ENCODE data around the gene SLC12A8.

SLC12A8 gene

DNA sequence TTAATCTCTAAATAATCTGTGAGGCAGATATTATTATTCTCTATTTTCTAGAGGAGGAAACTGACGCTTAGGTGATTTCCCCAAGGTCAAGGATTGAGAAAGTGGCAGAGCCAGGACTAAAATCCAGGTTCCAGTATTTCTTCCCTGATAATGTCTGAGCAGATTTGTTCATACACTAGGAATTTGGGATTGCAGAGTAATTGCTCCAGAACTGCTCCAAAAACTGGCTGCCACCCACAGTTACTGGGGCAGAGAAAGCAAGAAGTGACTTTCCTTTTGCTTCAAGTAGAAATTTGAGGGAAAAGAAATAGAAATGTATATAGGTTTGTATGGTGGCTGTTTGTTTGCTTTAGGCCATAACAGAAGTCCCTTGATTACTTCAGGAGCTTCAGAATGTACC, 60.6 kb downstream of the SLC12A8 start:
- no peak for DNase-seq

DNA sequence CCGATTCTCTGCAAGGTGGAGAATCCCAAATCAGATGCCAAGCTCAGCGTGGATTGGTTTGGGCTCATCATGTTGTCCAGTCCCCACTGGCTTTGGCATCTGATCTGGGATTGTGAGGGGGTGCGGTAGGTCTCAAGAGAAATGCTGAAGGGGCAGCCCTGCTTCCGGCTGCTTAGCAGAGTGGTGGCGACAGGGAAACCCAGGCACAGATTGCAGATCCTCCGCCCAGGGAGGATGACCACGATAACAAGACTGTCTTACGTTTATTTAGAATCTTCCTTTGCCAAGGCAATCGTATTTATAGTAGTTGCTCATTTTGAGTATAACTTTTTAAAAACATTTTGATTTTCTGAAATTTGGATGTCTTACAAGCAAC, 61.1 kb downstream of the SLC12A8 start:
- DNase-seq: no peak

DNA sequence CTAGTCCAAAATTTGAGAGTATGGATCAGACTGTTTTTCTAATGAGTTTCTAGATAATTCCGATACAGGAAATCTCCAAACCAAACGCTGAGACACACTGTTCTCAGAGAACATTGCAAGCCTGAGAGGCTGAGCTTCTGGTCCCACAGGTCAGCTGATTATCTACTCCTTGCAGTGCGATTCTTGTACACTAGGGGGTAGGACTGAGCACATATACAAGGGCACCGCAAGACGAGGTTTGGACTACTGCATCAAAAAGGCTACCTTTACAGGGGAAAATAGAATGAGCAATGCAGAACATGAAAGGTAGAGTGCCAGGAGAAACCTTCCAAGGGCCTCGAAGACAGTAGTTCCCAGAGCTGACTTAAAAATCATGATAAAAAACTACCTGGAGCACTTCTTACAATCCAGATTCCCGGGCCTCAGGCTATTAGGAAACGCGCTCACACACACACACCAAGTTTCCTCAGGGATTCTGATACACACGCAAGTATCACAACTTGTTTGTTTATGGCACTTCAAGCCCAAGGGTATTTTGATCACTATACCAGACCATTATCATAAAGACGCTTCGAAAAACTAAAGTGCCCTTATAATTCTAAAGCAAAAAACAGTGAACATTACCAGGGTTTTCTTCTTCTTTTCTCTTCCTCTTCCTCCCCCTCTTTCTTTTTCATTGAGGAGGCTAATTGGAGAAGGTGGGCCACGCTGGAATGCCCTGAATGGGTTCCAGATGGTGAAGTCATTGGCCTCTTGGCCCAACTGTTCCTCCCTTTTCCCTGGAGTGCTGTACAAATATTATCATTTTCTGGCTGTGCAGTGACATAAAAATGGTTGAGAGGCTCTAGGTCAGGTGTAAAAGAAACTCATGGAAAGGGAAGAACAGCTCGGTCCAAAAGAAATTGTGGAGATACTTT, 61.8 kb downstream of the SLC12A8 start:
- no peak for DNase-seq

DNA sequence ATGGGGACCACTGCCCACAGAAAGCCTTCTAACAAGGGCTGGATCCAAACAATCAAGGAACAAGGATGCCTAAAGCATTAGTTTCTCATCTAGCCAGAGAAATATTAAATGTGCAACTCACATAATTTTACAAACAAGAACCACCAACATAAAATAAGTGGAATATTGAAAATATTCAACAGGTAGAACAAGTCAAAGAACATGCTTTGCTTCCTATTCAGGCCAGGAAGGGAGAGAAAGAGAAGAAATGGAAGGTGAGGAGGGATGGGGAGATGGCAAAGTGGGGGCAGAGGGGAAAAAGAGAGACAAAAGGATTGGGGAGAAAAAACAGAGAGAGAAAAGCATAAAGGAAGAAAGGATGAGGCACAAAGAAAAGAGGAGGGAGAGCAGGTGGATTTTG, 63.1 kb downstream of the SLC12A8 start:
- DNase-seq: no peak

DNA sequence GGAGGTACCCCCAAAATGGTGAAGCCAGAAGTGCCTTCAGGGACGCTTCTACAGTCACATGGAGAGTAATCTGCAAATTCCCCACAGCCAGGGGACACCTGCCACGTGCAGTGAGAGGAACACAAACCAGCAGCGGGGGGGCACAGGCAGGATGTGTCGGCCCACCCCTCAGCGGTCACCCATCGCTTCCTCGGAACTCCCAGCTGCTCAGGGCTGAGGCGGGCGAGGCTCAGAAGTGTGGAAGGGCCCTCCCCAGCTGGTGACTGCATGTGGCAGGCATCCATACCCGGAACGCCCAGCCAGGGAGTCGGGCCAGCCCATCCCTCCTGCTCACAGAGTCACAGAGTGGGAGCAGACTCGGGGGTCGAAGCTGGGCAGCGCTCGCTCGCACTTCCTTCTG, 63.7 kb downstream of the SLC12A8 start:
- DNase-seq: no peak

DNA sequence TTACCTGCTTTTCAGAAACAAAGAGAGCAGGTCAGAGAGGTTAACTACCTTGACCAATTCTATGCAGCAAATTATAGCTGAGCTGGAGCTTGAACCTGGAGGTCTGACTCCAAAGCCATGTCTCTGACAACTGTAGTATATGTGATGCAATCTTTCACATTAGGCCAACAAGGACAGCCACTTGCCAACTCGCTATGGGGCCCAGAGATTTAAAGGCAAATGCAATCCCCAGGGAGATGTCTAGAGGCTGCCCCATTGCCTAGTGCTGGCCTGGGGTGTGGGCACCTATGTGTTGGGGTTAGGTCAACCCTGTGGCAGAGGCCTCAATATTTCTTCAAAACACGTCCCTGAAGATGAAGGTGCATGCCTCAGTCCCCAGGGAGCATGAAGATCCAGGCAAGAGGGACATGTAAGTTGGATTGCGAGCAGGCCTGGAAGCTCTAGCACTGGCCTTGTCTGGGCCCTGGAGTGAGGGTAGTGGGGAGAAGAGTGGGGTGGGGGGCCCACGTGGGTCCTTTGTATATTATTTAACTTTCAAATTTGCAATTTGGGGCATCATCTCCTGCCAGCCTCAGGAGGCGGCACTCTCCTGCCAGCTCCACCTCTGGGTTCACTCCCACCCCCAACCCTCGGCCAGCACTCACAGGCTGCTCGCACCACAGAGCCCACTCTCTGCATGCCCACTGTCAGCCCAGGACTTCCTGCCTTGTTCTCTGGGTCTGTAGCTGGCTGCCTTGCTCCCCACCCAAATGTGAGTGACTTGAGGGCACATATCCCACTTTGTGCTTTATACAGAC, 64.3 kb downstream of the SLC12A8 start:
- no peak for DNase-seq

DNA sequence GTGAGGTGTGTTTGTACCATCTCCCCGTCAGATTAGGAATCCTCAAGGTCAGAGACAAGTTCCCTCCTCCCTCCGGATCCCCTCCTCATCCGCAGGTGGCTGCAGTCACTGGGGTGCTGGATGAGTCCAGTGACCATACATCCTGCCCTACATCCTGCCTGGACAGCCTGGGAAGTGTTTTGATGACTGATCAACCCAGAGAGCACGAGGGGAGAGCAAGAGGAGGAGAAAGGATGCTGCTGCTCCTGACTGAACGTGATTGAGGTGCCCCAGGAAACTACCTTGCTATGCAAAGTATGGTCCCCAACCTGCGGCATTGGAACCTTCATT, 65.1 kb downstream of the SLC12A8 start:
- no peak for DNase-seq

DNA sequence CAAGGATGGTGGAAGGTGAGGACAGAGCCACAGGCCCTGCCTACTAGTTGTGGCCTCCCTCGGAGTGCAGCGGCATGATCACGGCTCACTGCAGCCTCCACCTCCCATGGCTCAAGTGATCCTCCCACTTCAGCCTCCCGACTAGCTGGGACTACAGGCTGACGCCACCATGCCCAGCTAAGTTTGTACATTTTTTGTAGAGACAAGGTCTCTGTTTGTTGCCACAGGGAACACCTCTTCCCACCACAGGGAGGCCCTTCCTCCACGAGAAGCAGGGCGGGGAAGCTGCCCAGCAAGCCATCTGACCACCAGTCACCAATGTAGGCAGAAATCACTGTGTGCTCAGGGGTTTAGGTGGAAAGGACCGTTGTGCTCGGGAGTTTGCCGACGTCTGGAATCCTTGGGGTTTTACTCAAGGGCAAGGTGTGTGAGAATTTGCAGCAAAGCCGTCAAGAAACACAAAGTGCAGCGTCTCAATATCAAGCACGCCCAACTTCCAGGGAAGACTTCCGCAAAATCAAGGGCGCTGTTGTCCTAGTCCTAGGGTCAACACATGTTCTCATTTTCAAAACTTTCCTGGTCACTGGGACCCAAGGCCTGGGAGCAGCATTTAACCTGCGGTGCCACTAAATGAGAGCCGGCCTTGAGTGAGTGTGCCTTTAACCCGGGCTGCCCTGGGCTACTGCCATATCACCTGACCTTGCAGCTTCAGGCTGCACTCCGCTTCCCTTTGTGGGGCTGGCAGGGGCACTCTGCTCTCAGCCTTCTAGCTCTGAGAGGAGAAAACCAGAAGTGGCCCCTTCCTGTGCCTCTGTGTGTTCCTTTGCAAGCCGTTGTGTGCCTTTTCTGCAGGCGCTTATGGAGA, 65.7 kb downstream of the SLC12A8 start:
- DNase-seq: no peak

DNA sequence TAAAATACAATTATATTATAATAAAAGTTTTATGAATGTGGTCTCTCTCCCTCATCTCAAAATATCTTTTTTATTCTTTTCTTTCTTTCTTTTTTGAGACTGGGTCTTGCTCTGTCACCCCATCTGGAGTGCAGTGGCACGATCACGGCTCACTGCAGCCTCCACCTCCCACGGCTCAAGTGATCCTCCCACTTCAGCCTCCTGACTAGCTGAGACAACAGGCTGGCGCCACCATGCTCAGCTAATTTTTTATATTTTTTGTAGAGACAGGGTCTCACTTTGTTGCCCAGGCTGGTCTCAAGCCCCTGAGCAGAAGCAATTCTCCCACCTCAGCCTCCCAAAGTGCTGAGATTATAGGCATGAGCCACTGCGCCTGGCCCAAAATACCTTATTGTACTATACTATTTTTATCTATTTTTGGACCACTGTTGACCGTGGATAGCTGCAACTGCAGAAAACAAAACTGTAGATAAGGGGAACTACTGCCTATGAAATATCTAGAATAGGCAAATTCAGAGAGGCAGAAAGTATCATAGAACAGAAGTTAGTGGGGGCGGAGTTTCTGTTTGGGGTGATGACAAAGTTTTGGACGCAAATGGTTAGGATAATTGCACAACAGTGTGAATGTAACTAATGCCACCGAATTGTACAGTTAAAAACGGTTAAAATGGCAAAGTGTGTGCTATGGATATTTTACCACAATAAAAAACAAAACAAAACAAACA, 66.6 kb downstream of the SLC12A8 start:
- DNase-seq: no peak

DNA sequence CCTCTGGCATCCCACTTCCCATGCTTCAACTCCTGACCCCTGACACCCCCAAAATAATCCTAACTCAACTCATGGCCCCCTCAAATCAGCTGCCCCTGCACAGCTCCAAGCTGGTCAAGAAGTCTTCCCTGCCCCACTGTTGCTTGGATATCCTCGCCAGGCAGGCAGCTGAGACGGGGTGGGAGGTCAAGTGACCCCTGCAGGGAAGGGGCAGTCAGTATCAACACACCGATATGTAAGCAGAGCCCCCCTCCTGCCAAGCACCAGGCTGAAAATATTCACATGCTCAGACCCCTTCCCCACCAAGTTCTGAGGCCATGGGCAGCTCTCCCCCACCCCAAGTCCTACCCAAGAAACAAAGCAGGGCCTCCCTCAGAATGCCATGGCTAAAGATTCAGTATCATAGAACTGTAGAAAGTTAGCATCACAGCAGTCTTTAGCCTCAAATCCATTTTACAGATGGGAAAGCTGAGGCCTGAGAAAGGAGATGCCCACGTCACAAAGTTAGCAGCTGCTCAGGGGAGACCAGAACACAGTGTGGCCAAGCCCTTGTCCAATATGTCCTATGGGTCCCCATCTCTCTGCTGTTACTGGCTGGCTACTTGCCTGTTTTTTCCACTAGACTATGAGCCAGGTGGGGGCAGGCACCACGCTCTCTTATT, 67.8 kb downstream of the SLC12A8 start:
- no peak for DNase-seq

DNA sequence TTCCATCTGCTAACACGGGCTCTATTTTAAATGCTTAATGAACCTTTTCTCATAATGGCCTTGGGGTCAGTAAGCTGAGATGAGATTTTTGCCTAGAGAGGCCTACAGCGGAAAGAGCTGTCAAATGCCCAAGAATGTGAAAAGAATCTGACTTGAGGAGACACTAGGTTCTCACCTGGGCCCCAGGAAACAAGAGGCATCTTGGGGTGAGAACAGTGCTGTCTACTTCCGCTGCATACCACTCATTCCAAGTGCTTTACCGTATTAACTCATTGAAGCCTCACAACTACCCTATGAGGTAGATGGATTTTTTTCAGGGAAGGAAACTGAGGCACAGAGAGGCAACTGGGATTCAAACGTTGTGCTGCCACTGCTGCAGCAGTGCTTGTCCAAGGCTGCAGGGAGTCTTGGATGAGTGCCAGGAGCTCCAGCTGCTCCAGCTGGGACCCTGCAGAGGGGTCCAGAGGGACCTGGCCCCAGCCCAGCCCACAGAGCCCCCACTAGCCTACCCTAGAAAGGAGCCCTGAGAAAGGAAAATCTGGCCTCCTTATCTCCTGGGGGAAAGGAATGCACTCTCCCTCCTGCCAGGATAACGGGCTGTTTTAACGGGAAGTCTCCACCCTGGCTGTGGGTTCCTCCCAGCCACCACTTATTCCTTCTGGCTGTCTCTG, 68.4 kb downstream of the SLC12A8 start:
- no peak for DNase-seq

DNA sequence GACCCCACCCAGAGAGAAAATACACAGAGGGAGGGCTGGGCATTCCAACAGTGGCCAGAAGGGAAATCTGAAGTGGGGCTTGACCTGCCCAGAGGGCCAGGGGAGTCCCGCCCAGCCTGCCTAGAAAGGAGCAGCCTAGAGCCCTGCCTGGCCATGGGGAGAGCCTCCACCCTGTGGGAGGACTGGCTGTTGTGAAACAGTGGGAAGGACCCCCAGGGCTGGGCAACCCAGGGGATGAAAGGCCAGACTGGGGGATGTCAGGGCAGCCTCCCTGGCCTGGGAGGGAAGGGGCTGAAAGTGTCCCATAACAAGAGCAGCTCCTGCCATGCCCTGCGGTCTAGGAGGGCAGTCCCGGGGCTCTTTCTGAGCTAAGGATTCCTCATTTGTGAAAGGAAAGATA, 69.0 kb downstream of the SLC12A8 start:
- no peak for DNase-seq

DNA sequence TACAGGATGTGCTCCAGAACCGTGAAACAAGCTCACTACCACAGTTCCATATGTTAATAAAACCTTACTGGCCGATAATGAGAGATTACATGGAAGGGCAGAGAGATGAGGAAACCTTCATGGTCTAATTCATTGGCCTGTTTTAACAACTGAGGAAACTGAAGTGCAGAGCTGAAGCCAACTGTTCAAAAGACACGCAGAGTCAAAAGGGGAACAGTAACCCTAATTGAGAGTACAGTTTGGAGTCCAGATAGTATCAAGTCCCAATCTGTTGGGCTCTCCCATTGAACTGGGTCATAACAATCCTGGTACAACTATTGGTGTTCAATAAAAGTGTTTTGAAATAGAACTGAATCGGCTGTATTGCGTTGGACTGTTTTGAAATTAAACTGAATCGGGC, 69.6 kb downstream of the SLC12A8 start:
- DNase-seq: no peak

DNA sequence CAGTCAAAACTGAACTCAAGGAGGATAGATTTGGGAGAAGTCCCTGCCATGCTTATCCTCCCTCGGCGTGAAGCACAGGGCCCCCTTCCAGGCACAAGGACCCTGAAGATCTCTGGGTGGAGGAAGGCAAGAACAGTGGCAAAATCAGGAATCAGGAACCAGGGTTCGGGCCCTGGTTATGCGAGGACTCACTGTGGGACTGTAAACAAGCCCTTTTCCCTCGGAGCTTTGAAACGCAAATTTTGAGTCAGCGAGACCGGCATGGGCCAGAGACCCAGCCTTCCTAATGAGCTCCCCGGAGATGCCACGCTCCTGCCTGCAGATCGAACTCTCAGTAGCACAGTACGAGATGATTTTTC, 70.1 kb downstream of the SLC12A8 start:
- DNase-seq: no peak

DNA sequence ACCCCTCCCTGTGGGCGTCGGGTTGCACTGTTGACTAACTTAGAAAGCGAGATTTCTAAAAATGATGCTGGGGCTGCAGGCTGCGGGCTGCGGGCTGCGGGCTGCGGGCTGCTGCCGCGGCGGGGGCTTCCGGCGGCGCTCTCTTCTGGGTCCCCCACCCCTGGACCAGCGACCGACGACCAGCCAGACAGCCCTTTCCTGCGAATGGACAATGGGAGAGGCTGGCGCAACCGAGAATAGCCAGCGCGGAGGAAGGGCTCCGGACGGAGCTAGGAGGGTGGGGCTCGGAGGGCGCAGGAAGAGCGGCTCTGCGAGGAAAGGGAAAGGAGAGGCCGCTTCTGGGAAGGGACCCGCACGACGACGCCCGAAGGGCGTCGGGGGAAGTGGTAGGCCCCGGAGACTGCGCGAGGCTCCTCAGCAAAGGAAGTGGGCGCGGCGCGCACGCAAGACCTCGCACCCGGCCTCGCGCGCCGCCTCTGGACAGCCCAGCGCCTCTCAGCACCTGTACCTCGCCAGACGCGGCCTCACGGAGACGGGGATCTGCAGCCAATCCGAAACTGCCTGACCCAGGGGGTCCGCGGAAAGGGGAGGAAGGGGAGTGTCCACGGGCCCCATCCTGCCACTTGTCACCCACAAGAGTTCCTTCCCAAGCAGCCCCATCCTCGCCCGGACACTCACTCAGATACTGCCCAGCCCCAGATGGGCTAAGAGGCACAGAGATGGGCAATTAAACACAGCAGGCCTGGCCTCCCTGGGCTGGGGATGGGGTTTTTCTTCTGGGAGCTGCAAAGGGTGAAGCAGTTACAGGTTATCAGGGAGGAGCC, 70.7 kb downstream of the SLC12A8 start:
- DNase-seq: peak; percentile 84

DNA sequence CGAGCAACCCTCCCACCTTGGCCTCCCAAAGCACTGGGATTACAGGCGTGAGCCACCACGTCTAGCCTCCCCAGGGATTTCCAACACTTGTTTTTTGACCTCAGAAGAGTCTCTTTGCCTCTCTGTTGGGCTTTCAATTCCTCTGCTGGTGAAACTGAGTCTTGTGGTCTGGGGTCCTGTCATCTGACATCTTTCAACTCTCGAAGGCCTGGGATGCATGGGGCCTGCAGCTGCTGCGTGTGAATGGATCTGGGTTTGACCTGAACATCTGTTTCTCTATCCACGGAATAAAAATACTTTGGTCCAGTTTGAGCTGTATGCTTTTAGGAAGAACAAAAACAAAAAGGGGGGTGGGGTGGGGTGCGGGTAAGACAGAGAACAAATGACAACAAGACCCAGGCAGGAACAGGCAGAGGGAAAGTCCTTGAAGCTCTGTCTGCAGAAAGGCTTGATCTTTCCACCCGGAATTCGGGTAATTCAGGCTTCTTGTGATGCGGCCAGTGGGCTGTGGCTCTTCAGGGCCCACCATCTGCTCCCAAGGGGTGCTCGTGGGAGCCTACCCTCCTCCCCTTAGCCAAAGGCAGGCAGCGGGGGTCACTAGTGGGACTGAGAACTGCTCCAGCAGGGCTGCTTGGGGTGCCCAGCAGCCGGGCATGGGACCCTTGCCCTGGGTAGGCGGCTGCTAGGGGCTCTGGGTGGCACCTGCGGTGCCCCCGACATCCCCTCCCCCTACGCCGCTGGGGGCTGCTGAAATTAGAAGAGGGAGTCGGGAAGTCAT, 71.5 kb downstream of the SLC12A8 start:
- peak; percentile 24 for DNase-seq

DNA sequence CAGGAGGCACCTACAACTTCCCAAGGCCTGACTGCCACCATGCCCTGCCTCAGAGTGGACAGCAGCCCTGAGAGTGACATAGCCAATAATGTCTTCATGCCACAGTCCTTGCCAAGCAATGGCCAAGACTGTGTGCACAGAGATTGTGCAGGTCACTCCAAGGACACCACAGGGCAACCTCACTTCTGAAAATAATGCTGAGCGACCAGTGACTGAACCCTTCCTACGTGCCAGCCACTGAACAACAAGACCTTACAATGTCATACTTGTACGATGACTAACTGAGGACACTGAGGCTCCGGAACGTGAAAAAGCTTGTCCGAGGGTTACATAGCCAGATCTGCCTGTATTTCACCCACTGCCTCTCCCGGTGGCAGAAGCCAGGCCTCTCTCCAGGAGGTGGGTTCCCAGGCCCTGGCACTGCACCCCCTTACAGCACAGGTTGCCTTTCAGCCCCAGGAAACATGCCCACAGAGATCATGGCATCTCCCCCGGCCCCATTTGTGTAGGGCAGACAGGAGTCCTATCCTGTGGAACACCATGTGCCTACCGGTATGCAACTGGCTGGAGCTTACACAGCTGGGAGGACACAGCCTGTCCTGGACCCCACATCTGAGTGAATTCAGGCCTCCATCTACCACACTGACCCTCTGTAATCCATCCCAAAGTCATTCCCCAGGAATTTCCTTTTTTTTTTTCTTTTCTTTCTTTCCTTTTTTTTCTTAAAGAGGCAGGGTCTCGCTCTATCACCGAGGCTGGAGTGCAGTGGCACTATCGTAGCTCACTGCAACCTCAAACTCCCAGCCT, 72.3 kb downstream of the SLC12A8 start:
- no peak for DNase-seq

DNA sequence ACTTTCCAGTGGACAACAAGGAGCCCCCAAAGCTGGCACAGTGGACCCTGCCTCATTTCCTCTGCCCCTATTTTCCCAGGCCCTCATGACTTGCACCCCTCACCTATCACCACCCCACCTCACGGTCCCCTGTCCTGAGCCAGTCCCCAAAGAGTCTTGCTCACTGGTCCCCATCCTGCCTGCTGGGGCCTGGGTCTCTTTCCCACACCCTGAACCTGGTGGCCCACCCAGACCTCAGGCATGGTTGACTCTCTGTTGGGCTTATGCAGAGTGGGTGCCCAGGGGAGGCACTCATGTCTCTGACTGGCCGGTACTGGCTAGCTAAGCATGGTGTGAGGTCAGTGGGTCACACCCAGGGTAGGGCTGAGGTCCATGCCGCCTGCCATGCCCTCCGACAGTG, 73.2 kb downstream of the SLC12A8 start:
- no peak for DNase-seq

Data from eye (tissue), 1 donor.